ENCODE results near the gene PDIA6.
"Not testable (repeated sequence)": the region's sequence is repeated elsewhere in the genome, so short reads cannot be mapped to it uniquely, and the experiment has no call there.

PDIA6 gene

DNA sequence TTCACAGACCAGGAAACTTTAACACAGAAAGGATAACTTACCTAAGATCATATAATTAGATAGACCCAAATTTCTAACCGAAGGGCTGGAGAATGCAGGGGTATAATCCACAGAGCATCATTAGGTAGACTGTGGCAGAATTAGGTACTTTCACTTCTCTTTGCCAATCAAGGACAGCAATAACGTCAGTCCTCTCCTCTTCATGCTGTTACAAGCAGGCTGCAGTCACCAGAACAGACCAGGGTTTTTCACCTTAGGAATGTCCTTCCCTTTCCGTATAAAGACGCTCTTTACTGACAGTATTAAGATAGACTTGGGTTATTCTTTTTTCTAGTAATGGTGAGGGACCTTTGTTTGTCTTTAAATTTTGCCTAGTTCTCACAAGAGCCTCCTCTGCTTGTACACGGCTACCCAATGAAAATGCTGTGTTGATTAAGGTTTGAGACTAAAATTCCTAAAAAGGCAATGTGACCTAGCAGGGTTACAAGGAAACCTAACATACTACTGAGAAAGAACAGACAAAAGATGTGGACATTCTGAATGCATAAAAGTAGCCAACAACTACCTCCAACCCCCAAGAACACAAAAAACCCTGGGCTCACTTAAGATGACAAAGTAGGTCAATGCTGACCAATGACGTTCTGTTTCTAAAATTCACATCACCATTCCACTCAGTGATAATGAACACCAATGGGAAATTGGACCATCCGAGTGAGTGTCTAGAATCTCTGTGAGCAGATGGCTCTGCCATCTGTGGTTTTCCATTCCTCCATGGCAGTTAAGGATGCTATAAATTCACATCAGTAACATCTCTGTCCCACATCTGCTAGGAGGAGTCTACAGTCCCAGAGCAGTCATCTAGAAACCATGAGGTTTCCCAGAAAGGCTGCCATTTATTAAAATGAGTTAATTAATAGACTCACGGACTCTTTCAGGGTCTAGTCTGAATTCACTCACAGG is 2.1 kb downstream of the PDIA6 start:
- DNase-seq (ENCODE audit: low read depth): peak; percentile 34

DNA sequence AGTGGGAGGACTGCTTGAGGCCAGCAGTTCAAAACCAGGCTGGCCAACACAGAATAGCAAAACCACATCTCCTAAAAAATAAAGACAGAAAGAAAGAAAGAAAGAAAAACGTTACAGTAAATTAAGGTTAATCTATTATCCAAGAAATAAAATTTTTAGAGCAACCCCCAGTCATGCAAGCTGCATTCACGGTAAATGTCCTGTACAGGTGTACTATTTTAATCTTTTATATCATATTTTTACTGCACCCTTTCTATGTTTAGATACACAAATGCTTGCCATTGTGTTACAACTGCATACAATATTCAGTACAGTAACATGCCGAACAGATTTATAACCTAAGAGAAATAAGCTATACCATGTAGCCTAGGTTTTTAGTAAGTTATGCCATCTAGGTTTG is 6.0 kb downstream of the PDIA6 start:
- no peak for DNase-seq (ENCODE audit: low read depth)

DNA sequence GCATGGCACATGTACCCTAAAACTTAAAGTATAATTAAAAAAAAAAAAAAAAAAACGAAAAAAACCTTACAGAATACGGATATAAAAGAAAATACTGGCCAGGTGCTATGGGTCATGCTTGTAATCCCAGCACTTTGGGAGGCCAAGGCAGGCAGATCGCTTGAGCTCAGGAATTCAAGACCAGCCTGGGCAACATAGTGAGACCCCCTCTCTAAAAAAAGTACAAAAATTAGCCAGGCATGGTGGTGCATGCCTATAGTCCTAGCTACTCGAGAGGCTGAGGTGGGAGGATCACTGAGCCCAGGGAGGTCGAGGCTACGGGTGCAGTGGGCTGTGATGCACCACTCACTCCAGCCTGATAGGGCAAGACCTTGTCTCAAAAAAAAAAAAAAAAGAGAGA is 6.6 kb downstream of the PDIA6 start:
- not testable (repeated sequence) for DNase-seq (ENCODE audit: low read depth)

DNA sequence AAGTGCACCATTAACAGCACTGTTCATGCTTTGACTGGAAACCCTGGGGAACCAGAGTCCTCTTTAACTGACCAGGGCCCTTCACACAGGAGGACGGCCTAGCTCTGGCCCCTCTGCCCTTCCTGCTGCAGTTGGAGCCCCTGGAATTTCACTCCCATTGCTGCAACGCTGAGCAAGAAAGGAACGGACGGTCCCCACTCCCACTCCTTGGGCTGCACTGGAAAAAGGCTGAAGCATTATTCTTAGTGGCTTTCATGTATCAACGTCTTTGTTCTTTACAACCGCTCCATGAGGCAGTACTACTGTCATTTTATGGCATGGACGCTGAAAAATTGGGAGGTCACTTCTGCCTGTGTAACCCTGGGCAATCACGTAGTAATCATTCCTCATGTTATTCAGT is 9.9 kb downstream of the PDIA6 start:
- DNase-seq (ENCODE audit: low read depth): no peak

DNA sequence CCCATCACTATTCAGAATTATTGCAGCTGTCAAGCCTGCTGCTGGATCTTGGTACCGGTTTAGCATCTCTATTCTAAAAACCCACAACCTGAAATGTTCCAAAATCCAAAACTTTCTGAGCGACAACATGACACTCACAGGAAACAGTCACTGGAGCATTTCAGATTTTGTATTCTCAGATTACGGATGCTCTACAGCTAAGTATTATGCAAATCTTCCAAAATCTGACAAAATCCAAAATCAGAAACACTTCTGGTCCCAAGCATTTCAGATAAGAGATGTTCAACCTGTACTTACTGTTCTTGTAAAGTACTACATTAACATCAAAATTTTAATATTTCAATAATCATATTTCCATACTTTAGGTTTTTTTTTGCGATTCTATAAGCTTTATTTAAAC is 12.4 kb downstream of the PDIA6 start:
- no peak for DNase-seq (ENCODE audit: low read depth)

DNA sequence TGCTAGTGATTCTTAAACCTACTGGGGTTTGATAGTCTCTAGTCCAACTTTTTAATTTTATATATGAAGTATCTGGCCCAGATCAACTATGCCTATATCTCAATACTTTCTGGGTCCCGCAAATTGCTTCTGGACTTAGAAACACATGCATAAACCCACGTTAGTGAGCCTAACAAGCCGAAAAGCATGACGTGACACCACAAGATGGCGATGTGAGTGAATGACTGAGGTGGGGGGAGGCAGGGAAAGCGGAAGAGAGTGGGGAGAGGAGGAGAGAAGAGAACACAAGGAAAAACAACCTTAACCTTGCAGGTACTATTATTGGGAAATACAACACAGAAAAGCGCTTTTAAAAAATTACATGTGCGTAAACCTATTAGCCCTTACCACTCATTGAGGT is 13.8 kb downstream of the PDIA6 start:
- no peak for DNase-seq (ENCODE audit: low read depth)

DNA sequence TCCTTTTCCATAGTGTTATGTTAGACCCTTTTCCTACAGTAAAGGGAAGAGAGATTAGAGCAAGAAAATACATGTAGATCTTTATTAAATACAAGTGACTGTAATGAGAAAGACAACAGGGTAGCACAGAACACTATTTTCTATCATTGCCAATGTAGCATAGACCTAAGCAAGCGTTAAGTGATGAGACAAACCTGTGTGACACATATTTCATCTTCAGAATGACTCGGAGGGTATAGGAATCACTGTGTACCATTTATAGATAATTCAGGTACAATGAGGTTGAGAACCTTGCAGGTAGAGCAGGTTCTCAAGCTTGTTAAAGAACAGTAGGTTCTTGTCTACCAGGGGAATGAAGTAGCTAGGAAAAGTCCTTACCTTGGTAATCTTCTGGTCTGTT is 15.9 kb downstream of the PDIA6 start:
- DNase-seq (ENCODE audit: low read depth): no peak

DNA sequence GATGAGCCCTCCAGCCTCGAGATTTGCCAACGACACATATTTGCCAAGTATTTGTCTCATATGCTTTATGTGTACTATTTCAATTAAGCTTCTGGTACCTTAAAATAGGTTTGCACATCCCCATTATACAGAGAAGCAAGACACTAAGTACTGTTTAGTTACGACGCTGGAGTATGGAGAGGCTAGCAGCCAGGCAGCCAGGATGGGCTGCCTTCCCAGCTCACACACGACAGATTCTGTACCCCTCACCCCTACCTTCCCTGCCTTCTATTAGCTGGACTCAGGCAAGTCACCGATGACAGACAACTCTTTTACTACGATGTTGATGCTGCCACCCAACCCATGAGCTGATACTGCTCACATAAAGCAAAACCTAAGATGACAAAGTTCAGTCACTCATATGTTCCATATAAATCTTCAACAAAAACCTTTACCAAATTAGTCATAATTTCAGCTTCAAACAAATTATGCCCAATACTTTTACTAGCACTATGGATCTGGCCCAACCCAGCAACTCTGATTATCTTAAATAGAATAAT is 17.0 kb downstream of the PDIA6 start:
- DNase-seq (ENCODE audit: low read depth): no peak

DNA sequence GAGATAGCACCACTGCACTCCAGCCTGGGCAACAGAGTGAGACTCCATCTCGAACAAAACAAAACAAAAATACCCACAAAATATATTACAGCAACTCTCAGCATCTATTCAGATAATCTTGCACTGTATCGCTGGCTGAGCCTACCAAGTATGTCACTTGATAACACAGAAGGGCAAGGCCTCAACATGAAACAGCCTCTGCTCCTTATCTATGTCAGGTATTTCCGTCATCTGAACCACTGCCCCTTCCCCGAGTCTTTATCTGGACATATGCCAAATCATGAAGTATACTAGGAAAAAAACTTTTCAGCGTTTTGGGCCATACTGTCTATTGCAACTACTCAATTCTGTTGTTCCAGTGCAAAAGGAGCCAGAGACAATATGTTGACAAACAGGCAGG is 17.7 kb downstream of the PDIA6 start:
- no peak for DNase-seq (ENCODE audit: low read depth)

DNA sequence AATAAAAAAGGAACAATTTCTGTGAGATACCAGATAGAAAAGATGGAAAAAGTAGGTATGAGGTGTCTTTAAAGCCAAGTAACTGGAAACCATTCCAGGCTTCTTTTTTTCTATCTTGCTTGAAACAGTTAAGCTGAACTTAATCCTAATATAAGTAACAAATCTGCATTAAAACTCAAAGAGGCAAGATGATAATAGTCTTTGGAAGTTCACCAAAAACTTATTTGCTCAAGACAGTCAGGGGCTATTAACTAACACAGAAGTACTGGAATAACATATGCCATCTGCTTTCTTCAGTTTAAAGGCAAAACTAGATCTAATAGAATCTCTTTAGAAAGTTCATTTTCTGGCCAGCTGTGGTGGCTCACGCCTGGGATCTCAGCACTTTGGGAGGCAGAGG is 18.8 kb downstream of the PDIA6 start:
- no peak for DNase-seq (ENCODE audit: low read depth)

DNA sequence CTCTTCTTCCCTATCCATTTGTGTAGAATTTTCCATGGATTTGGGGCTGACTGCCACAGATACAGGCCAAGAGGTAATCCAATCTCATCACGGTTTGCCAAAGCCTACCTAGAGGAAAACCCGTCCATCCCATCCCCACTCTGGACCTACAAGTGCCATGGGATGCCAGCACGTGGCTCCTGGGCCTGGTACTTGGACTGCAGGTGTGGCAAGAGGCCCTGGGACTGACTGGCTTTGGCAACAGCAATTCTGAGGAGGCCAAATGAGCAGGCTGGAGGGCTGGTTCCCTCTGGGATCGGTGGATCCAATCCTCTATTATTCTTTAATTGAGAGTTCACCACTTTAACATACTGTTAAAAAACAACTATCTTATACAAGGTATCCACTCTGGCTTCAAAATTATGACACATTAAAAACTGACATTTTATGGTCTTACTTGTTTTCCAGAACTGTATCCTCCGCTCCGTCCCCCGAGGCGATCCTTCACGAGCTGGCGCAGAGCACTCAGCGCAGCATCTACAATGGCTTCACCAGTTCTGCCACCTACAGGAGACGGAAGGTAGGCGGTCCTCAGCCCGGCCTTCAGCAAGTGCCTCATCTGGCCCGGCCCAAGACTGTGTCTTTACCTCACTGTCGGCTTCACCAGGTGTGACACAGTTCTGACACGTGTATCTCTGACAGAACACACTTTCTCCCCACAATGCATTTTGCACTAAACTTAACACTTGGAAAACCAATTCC is 19.8 kb downstream of the PDIA6 start:
- DNase-seq (ENCODE audit: low read depth): no peak

DNA sequence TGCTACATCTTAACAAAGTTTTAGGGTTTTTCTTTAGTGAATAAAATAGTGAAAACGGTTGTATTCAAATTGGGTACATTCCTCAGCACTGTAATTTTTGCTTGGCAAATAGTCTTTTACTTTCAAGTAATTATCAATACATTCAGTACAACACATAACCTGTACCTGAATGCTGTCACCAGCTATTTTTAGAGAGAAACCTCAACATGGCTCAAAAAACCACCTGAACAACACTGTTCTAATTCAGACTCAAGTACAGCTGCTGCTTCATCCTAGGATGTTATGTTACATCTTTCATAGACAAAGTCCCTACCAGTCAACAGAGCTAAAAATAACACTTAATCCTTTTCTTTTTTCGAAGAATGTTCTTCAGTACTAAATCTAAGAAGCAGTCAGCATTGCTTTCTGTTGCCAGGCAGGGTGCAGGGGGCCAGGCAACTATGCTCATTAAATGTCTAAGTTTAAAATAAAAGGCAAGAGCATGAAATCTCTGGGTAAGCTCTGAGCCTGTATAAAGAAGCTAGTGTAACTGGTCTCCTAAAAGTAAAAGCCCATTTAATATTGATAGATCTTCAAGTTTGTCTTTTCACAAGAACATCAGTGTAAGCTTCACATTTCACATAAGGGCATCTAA is 20.5 kb downstream of the PDIA6 start:
- no peak for DNase-seq (ENCODE audit: low read depth)

DNA sequence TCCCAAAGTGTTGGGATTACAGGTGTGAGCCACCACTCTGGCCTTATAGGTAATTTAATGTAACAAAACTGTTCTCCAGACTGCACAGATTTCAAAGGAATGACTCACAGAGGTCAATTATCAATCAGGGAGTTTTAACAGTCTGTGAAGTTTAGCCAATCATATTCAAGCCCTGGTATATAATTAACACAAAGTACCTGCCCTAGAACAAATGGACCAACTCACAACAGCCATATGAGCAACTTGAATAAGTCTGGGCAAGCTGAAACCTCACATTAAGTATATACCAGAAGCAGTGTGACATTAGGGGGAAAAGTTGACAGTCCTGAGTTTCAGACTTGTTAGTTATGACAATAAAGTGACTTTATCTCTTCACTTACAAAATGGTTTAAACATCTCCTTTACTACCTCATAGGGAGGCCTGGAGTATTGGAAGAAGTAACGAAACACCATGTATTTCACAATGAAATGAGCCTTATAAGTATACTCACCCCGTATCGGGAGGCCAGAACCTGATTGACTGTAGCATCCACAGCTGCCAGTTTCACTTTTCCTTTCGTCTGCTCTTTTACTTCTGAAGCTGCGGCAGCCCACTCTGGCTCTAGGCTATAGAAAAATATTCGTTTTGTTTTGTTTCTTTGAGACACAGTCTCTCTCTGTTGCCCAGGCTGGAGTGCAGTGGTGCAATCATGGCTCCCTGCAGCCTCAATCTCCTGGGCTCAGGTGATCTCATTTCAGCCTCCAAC is 22.2 kb downstream of the PDIA6 start:
- no peak for DNase-seq (ENCODE audit: low read depth)

DNA sequence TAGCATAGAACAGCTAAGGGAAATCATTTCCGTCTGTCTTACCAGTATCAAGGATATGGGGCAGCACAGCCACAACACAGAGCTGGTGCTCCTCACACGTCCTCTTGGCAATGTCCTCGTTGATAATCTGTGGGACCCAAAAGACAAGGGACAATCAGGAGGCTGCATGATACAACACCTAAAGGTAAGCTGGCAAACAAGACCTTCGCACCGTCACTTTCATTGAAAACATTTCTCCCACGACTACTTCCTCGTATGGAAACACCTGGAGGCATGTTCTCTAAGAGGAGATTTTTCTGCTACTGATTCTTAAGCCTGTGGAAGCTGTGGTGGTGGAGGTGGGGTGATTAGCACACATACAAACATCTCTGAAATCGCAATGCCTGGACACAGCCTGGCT is 23.7 kb downstream of the PDIA6 start:
- no peak for DNase-seq (ENCODE audit: low read depth)

DNA sequence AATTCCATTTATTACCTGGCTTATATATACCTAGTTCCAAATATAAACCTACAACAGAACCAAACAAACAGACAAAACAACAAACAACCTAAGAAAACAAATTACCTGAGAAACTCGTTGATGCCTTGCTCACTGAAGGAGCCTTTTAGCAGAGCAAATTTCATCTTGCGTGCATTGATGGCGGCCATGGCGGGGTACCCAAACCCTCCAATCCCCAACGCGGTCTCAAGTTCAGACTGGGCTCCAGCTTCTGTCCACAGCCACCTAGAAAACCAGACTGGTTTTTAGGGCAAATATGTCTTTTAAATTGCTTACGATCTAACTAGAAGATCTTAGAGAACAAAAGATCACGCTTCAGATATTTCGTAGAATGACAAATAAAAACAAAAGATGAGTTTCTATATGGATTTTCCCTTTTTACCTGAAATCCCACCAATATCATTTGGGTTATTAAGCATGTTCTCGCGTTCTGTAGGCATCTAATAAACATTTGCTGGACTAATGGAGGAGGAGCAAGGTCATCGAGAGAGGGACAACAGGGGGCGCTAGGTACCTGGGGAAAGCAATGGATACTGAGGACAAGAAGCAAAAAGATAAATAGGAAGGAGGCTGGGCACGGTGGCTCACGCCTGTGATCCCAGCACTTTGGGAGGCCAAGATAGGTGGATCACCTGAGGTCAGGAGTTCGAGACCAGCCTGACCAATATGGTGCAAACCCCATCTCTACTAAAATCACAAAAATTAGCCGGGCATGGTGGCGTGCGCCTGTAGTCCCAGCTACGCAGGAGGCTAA is 25.2 kb downstream of the PDIA6 start:
- no peak for DNase-seq (ENCODE audit: low read depth)

DNA sequence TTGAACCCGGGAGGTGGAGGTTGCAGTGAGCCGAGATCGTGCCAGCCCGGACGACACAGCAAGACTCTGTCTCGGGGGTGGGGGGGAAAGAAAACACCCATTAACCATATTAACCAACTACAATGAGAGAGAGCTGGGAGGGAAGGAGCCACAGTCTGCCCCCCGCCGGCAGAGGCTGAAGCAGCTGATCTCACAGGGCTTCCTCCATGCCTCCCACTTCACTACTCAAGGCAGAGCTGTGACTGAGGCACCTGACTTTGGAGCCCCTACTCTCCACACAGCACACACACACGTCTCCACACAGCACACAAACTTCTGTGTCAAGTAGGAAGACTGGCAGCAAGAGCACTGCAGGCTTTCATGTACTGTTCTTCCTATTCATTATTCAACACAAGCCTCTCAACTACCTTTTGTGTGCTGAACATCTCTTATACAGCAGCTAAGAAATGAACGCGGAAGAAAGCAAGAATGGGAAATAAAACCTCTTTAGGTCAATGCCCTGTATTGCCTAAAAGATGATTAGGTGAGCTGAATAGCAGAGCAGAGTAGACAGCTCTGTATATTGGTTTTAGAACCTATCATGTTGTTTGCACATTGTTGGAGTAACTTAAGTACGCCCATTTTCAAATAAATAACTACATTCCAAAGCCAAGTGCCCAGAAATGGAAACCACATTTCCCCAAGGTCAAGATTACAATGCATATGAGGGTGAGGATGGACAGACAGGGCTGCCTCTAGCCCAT is 26.2 kb downstream of the PDIA6 start:
- no peak for DNase-seq (ENCODE audit: low read depth)

DNA sequence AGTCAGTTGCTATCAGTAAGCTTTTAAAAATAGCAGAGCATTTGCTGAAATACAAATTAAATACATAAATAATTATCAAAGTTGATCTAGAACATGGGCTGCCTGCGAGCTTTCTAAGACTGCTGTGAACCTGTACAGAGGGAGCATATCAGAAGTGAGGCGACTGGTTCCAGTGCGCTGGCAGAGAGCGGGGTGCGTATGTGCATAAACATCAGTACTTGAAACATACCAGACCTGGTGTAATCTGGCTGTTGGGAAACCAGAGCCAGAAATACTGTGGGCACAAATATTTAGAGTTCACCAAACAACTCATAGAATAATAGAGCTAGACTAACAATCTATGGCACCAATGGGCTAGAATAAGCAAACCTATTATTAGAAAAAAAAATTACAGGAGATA is 27.3 kb downstream of the PDIA6 start:
- peak; percentile 75 for DNase-seq (ENCODE audit: low read depth)

DNA sequence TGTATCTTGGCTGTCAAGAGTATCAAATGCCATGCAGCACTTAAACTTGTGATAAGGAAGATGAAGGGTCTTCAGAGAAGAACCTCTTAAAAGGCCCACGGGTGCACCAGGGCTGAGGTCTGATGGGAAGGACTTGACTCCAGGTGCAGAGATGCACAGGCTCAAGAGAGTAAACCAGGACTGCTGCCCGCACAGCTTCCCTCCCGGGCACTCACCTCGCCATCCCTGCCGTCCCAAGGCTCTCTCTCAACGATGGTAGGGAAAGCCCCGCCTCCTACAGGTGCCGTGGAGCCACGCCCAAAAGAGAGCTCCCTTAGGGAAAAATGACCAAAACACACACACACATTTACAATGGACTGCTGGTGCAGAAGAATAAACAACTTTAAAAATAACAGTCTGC is 27.9 kb downstream of the PDIA6 start:
- DNase-seq (ENCODE audit: low read depth): no peak

DNA sequence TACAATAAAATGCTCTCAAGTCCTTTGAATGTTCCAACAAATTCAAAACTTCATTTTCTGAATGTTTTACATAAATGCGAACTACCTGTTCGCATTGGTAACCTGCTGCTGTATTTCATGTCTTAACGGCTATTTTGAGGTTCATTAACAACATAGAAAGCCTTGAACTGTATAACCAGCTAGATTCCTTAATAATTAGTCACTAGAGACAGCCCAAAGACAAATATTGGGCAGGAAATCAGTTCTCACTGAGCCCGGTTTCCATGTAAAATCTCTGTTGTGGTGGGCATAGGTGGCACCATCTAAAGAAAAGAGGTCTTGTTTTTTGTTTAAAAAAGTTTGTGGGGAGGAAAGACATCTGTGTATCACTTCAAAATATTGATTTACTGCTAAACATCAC is 29.2 kb downstream of the PDIA6 start:
- DNase-seq (ENCODE audit: low read depth): no peak

DNA sequence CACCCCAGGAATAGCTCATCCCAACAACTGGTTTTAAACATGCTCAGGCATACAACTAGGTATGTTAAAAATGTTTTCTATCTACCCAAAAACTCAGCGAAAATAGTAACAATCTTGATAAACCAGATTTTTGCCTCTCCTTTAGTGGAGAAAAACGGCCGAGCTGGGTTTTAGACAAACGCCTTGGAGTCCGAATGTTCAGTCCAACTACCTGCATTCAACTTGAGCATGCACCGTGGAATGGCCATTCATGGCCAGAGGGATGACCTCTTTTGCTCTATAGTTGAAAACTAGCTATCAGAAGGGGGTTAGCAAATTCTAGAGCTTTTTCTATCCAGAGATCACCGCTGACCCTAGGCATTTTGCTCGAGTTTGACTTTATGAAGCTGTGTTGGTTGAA is 30.8 kb downstream of the PDIA6 start:
- no peak for DNase-seq (ENCODE audit: low read depth)
